Suprapubic skin (tissue), 4 donors: ENCODE results near the gene NR2F2.

ENCODE experiments used
- EP300 ChIP-seq: sonication (generic); formaldehyde crosslinking; IDR thresholded peaks from one replicate; pipeline ENCODE4 v1.6.1; 2017; ENCODE audit warnings: antibody characterized with exemption
- POLR2A ChIP-seq, 2 donors: fragments of 450-650 bp; IDR thresholded peaks; one replicate each; pipeline ENCODE4 v1.6.1; 2017; ENCODE audit warnings: antibody characterized with exemption in 2 of 2, mild to moderate bottlenecking in 2 of 2, moderate library complexity in 2 of 2
- POLR2AphosphoS5 ChIP-seq, 3 donors: sonication (generic); formaldehyde crosslinking; IDR thresholded peaks; one replicate each; pipeline ENCODE4 v1.6.1; 2017; ENCODE audit warnings: antibody characterized with exemption in 3 of 3
- TF ChIP-seq, protein P1 (sequence below), 2 donors: fragments of 200-600 bp in 1 of 2; fragments of 450-650 bp in 1 of 2; sonication (generic) in 1 of 2; IDR thresholded peaks; one replicate each; pipeline ENCODE4 v1.5.1; 2016 to 2019; ENCODE audit warnings: antibody characterized with exemption in 2 of 2, mild to moderate bottlenecking in 1 of 2, moderate library complexity in 1 of 2

DNA sequence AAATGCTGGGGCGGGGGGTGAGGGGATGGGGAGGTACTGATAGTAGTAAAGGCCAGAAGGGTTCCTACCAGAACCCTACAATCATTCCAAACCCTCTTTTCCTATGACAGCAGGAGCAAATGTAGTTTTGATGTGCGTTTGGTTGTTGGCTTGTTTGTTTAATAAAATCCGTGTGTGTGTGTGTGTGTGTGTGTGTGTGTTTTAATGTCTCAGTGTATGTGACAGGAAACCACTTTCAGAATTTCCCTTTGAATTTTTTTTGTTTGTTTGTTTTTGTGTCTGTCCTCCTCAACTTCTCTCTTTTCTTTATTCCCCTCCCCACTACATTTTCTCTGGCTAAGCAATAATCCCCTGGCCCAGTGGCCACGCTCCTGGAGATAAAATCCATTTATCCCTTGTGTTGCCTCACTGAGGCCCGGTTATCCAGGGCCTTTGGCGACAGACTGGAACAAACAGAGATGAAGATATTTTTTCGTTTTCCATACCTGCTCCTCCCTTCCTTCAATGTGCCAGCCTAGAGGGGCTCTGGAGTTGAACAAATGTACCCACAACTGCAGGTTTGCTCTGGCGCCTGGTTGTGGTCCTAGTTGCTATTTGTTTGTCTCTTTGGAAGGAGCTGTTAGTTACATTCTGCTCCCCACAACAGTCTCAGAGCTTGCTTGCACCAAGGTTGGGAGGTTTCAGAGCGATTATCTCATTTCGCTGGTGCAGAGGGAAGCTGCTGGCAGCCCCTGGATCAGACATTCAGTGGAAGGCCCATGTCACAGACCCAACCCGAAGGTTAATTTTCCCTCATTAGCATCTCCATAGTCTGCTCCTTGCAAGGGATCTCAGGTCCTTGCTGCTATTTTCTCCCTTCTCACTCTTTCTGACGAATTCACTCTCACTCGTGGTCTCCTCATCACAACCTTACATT, 17.9 kb downstream of the NR2F2 start:
- TF ChIP-seq, protein P1, sequence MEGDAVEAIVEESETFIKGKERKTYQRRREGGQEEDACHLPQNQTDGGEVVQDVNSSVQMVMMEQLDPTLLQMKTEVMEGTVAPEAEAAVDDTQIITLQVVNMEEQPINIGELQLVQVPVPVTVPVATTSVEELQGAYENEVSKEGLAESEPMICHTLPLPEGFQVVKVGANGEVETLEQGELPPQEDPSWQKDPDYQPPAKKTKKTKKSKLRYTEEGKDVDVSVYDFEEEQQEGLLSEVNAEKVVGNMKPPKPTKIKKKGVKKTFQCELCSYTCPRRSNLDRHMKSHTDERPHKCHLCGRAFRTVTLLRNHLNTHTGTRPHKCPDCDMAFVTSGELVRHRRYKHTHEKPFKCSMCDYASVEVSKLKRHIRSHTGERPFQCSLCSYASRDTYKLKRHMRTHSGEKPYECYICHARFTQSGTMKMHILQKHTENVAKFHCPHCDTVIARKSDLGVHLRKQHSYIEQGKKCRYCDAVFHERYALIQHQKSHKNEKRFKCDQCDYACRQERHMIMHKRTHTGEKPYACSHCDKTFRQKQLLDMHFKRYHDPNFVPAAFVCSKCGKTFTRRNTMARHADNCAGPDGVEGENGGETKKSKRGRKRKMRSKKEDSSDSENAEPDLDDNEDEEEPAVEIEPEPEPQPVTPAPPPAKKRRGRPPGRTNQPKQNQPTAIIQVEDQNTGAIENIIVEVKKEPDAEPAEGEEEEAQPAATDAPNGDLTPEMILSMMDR (IDR thresholded peaks at IDR 0.05): no peak
- TF ChIP-seq POLR2AphosphoS5 (IDR thresholded peaks at IDR 0.05) (no peak), EP300 (no peak), POLR2A (IDR thresholded peaks at IDR 0.05) (no peak)
